Memory B cell (primary cell): Measurements from ENCODE around the gene LCN12.

Experiments used
- ATAC-seq: fragments of 150-1000 bp; cut with Tn5 transposase; 2 replicates; pipeline ENCODE4 v1.10.0; 2021; ENCODE audit warnings: low read depth, mild to moderate bottlenecking, moderate library complexity
- DNase-seq, 2 donors: peaks; one replicate each; pipeline ENCODE4 v3.0.0; 2022; ENCODE audit warnings: low spot score in 2 of 2
- H3K27ac Mint-ChIP-seq: one replicate; pipeline ENCODE4 v1.8.0; 2022; ENCODE audit warnings: mild to moderate bottlenecking, moderate library complexity, mixed read lengths
- H3K27me3 Mint-ChIP-seq: one replicate; pipeline ENCODE4 v1.8.0; 2022; ENCODE audit warnings: mixed read lengths
- H3K36me3 Mint-ChIP-seq: one replicate; pipeline ENCODE4 v1.8.0; 2022; ENCODE audit warnings: mild to moderate bottlenecking, mixed read lengths
- H3K4me1 Mint-ChIP-seq: one replicate; pipeline ENCODE4 v1.8.0; 2022; ENCODE audit warnings: mixed read lengths
- H3K4me3 Mint-ChIP-seq: one replicate; pipeline ENCODE4 v1.8.0; 2022; ENCODE audit warnings: mild to moderate bottlenecking, moderate library complexity, mixed read lengths
- H3K9me3 Mint-ChIP-seq: one replicate; pipeline ENCODE4 v1.8.0; 2022; ENCODE audit warnings: mixed read lengths

LCN12 gene

GRCh38 chr9:136964171-136964689, 12.2 kb downstream of the LCN12 start:
- no peaks in the 10 kb centered on the region for H3K36me3 Mint-ChIP-seq
- H3K4me1 Mint-ChIP-seq, result peaks cover 11% of the 10 kb centered on the region
- ATAC-seq (no peak), DNase-seq (no peak)
- H3K9me3 Mint-ChIP-seq, result no peaks in the 10 kb centered on the region
- no peak overlapping the region for H3K4me3 Mint-ChIP-seq
- no peak overlapping the region for H3K27ac Mint-ChIP-seq
- H3K27me3 Mint-ChIP-seq, result peaks cover 10% of the 10 kb centered on the region

- no peak for ATAC-seq
- Mint-ChIP-seq H3K27ac (no peak overlapping the region), H3K4me1 (peaks cover 11% of the 10 kb centered on the region), H3K36me3 (no peaks in the 10 kb centered on the region), H3K4me3 (no peak overlapping the region), H3K9me3 (no peaks in the 10 kb centered on the region), H3K27me3 (peaks cover 11% of the 10 kb centered on the region)
- no peak for DNase-seq
These were observed 12.9 kb downstream of the LCN12 start for GRCh38 chr9:136964833-136965422.

- Mint-ChIP-seq H3K4me3 (peak overlapping the region; percentile 19), H3K4me1 (peaks cover 11% of the 10 kb centered on the region), H3K9me3 (no peaks in the 10 kb centered on the region), H3K27ac (no peak overlapping the region), H3K36me3 (no peaks in the 10 kb centered on the region), H3K27me3 (peaks cover 9% of the 10 kb centered on the region)
- ATAC-seq (peak; percentile 64), DNase-seq (no peak)
These were observed 13.9 kb downstream of the LCN12 start for GRCh38 chr9:136965771-136966484.

- H3K27ac Mint-ChIP-seq, result no peak overlapping the region
- H3K36me3 Mint-ChIP-seq, result no peaks in the 10 kb centered on the region
- DNase-seq, result no peak
- ATAC-seq, result no peak
- no peak overlapping the region for H3K4me3 Mint-ChIP-seq
- H3K4me1 Mint-ChIP-seq, result peaks cover 11% of the 10 kb centered on the region
- no peaks in the 10 kb centered on the region for H3K9me3 Mint-ChIP-seq
- peaks cover 10% of the 10 kb centered on the region for H3K27me3 Mint-ChIP-seq
These were observed 16.5 kb downstream of the LCN12 start for GRCh38 chr9:136968333-136969127.

GRCh38 chr9:136969150-136969549, 17.1 kb downstream of the LCN12 start:
- Mint-ChIP-seq H3K9me3 (no peaks in the 10 kb centered on the region), H3K4me3 (no peak overlapping the region), H3K27ac (no peak overlapping the region), H3K4me1 (peaks cover 11% of the 10 kb centered on the region), H3K36me3 (no peaks in the 10 kb centered on the region), H3K27me3 (peaks cover 10% of the 10 kb centered on the region)
- ATAC-seq (no peak), DNase-seq (no peak)

- ATAC-seq (no peak), DNase-seq (no peak)
- no peak overlapping the region for H3K27ac Mint-ChIP-seq
- H3K9me3 Mint-ChIP-seq, result no peaks in the 10 kb centered on the region
- no peak overlapping the region for H3K4me3 Mint-ChIP-seq
- H3K4me1 Mint-ChIP-seq, result peaks cover 9% of the 10 kb centered on the region
- H3K36me3 Mint-ChIP-seq, result no peaks in the 10 kb centered on the region
- H3K27me3 Mint-ChIP-seq, result peaks cover 10% of the 10 kb centered on the region
These were observed 17.7 kb downstream of the LCN12 start for GRCh38 chr9:136969774-136970173.

GRCh38 chr9:136970361-136970760, 18.3 kb downstream of the LCN12 start:
- Mint-ChIP-seq H3K4me3 (no peak overlapping the region), H3K4me1 (peaks cover 9% of the 10 kb centered on the region), H3K27ac (no peak overlapping the region), H3K9me3 (no peaks in the 10 kb centered on the region), H3K36me3 (no peaks in the 10 kb centered on the region), H3K27me3 (peaks cover 10% of the 10 kb centered on the region)
- ATAC-seq (peak; percentile 20), DNase-seq (no peak)

- Mint-ChIP-seq H3K4me3 (no peak overlapping the region), H3K36me3 (no peaks in the 10 kb centered on the region), H3K9me3 (no peaks in the 10 kb centered on the region), H3K27ac (no peak overlapping the region), H3K4me1 (no peaks in the 10 kb centered on the region), H3K27me3 (peaks cover 8% of the 10 kb centered on the region)
- DNase-seq (no peak), ATAC-seq (no peak)
These were observed 19.7 kb downstream of the LCN12 start for GRCh38 chr9:136971746-136972145.

GRCh38 chr9:136972335-136972734, 20.3 kb downstream of the LCN12 start:
- Mint-ChIP-seq H3K4me1 (no peaks in the 10 kb centered on the region), H3K4me3 (no peak overlapping the region), H3K27me3 (peaks cover 8% of the 10 kb centered on the region), H3K36me3 (no peaks in the 10 kb centered on the region), H3K27ac (no peak overlapping the region), H3K9me3 (no peaks in the 10 kb centered on the region)
- ATAC-seq, result no peak
- DNase-seq, result no peak

- H3K27me3 Mint-ChIP-seq, result peaks cover 11% of the 10 kb centered on the region
- no peak overlapping the region for H3K27ac Mint-ChIP-seq
- H3K4me3 Mint-ChIP-seq, result no peak overlapping the region
- no peaks in the 10 kb centered on the region for H3K36me3 Mint-ChIP-seq
- H3K9me3 Mint-ChIP-seq, result no peaks in the 10 kb centered on the region
- ATAC-seq (no peak), DNase-seq (no peak)
- H3K4me1 Mint-ChIP-seq, result no peaks in the 10 kb centered on the region
These were observed 20.7 kb downstream of the LCN12 start for GRCh38 chr9:136972743-136973142.

GRCh38 chr9:136973618-136974617, 21.8 kb downstream of the LCN12 start:
- no peaks in the 10 kb centered on the region for H3K9me3 Mint-ChIP-seq
- DNase-seq (no peak), ATAC-seq (no peak)
- no peaks in the 10 kb centered on the region for H3K4me1 Mint-ChIP-seq
- no peak overlapping the region for H3K27ac Mint-ChIP-seq
- H3K4me3 Mint-ChIP-seq, result no peak overlapping the region
- H3K36me3 Mint-ChIP-seq, result no peaks in the 10 kb centered on the region
- H3K27me3 Mint-ChIP-seq, result peaks cover 10% of the 10 kb centered on the region

- ATAC-seq, result no peak
- no peak overlapping the region for H3K27ac Mint-ChIP-seq
- no peaks in the 10 kb centered on the region for H3K4me1 Mint-ChIP-seq
- no peaks in the 10 kb centered on the region for H3K36me3 Mint-ChIP-seq
- H3K9me3 Mint-ChIP-seq, result no peaks in the 10 kb centered on the region
- DNase-seq, result no peak
- peaks cover 9% of the 10 kb centered on the region for H3K27me3 Mint-ChIP-seq
- H3K4me3 Mint-ChIP-seq, result no peak overlapping the region
These were observed 22.9 kb downstream of the LCN12 start for GRCh38 chr9:136974817-136975535.

- Mint-ChIP-seq H3K9me3 (no peaks in the 10 kb centered on the region), H3K4me1 (no peaks in the 10 kb centered on the region), H3K36me3 (no peaks in the 10 kb centered on the region), H3K27ac (no peak overlapping the region), H3K27me3 (peaks cover 9% of the 10 kb centered on the region), H3K4me3 (no peak overlapping the region)
- ATAC-seq, result peak; percentile 28
- no peak for DNase-seq
These were observed 23.6 kb downstream of the LCN12 start for GRCh38 chr9:136975644-136976043.
